Measurements from ENCODE around the gene TMEM225.
"Not testable (repeated sequence)": the region's sequence is repeated elsewhere in the genome, so short reads cannot be mapped to it uniquely, and the experiment has no call there.

GRCh38 chr11:123865293-123865692 lies 20.2 kb downstream of the TMEM225 start:
- TF ChIP-seq POLR2AphosphoS5 (IDR thresholded peaks at IDR 0.05; ENCODE audit: low read depth, low read length); POLR2A (IDR thresholded peaks at IDR 0.05; ENCODE audit: low read depth, low read length); TAF1 (IDR thresholded peaks at IDR 0.05; ENCODE audit: low read depth, low read length); PAX5 (IDR thresholded peaks at IDR 0.05; ENCODE audit: insufficient read depth, low read length, severe bottlenecking); SPI1 (IDR thresholded peaks at IDR 0.05; ENCODE audit: low read depth, low read length): not testable (repeated sequence)

All from GM12891 (cell line).